Astrocyte (in vitro differentiated cells and primary cell): ENCODE results near the gene AMOTL1. TPM values are rescaled to one million over a fixed set of nuclear protein-coding genes. Genes with fewer than 3 reads are reported as not detected.

Source experiments
- DNase-seq: peaks from one replicate; pipeline ENCODE4 v3.0.0-alpha.2; 2010; ENCODE audit warnings: low read depth
- FAIRE-seq: peaks from 2 replicates; lab custom pipeline; 2011; peaks lifted over from hg19 to GRCh38; lab: Jason Lieb, UNC
- H2AFZ ChIP-seq: 2 replicates; pipeline ENCODE4 v1.6.0; 2012; ENCODE audit warnings: low read depth, low read length, inconsistent platforms
- H3K27ac ChIP-seq: 2 replicates; pipeline ENCODE4 v1.5.1; 2011; ENCODE audit warnings: low read depth, low read length, inconsistent platforms
- H3K27me3 ChIP-seq: 2 replicates; pipeline ENCODE4 v1.6.0; 2011; ENCODE audit warnings: low read length, inconsistent platforms; ENCODE audit not compliant: insufficient read depth
- H3K36me3 ChIP-seq: 2 replicates; pipeline ENCODE4 v1.5.1; 2011; ENCODE audit warnings: low read length, inconsistent platforms; ENCODE audit not compliant: insufficient read depth
- H3K4me1 ChIP-seq: 2 replicates; pipeline ENCODE4 v1.5.1; 2011; ENCODE audit warnings: low read length, inconsistent platforms; ENCODE audit not compliant: insufficient read depth
- H3K4me2 ChIP-seq: 2 replicates; pipeline ENCODE4 v1.6.0; 2012; ENCODE audit warnings: low read length, inconsistent platforms
- H3K4me3 ChIP-seq: 2 replicates; pipeline ENCODE4 v1.5.1; 2011; ENCODE audit warnings: low read depth, mild to moderate bottlenecking, low read length, inconsistent platforms; ENCODE audit not compliant: insufficient read depth
- H3K79me2 ChIP-seq: 2 replicates; pipeline ENCODE4 v1.6.0; 2012; ENCODE audit warnings: mild to moderate bottlenecking, low read length, inconsistent platforms; ENCODE audit not compliant: insufficient read depth
- H3K9ac ChIP-seq: 2 replicates; pipeline ENCODE4 v1.6.0; 2012; ENCODE audit warnings: mild to moderate bottlenecking, low read length, inconsistent platforms
- H3K9me3 ChIP-seq: 2 replicates; pipeline ENCODE4 v1.5.1; 2012; ENCODE audit warnings: low read depth, mild to moderate bottlenecking, low read length, inconsistent platforms; ENCODE audit not compliant: insufficient read depth
- H4K20me1 ChIP-seq: 2 replicates; pipeline ENCODE4 v1.6.0; 2012; ENCODE audit warnings: low read length, inconsistent platforms; ENCODE audit not compliant: insufficient read depth
- H3K27ac Mint-ChIP-seq: one replicate; pipeline ENCODE4 v1.8.0; 2021; ENCODE audit warnings: mild to moderate bottlenecking, mixed read lengths; ENCODE audit not compliant: unreplicated experiment
- H3K27me3 Mint-ChIP-seq: one replicate; pipeline ENCODE4 v1.8.0; 2021; ENCODE audit warnings: low read depth, mixed read lengths; ENCODE audit not compliant: unreplicated experiment
- H3K36me3 Mint-ChIP-seq: one replicate; pipeline ENCODE4 v1.8.0; 2021; ENCODE audit warnings: low read depth, mixed read lengths; ENCODE audit not compliant: unreplicated experiment
- H3K4me1 Mint-ChIP-seq: one replicate; pipeline ENCODE4 v1.8.0; 2021; ENCODE audit warnings: low read depth, mixed read lengths; ENCODE audit not compliant: unreplicated experiment
- H3K4me3 Mint-ChIP-seq: one replicate; pipeline ENCODE4 v1.8.0; 2021; ENCODE audit warnings: mild to moderate bottlenecking, moderate library complexity, mixed read lengths; ENCODE audit not compliant: unreplicated experiment
- H3K9me3 Mint-ChIP-seq: one replicate; pipeline ENCODE4 v1.8.0; 2021; ENCODE audit warnings: mild to moderate bottlenecking, mixed read lengths; ENCODE audit not compliant: unreplicated experiment
- CTCF ChIP-seq: IDR thresholded peaks from 2 replicates; pipeline ENCODE4 v1.5.1; 2011; ENCODE audit warnings: low read depth, mild to moderate bottlenecking, inconsistent platforms, low read length, moderate library complexity; ENCODE audit not compliant: insufficient read depth
- EZH2 ChIP-seq: IDR thresholded peaks from 2 replicates; pipeline ENCODE4 v1.6.1; 2012; ENCODE audit warnings: mild to moderate bottlenecking, low read length, inconsistent platforms; ENCODE audit not compliant: insufficient read depth
- total RNA-seq: library from RNA; stranded (reverse); gene quantifications from 2 replicates; pipeline ENCODE4 v1.2.1, GENCODE V29; 2021

Gene AMOTL1
- total RNA-seq, 1 donor from 2014 or later: 47.8 TPM

DNA sequence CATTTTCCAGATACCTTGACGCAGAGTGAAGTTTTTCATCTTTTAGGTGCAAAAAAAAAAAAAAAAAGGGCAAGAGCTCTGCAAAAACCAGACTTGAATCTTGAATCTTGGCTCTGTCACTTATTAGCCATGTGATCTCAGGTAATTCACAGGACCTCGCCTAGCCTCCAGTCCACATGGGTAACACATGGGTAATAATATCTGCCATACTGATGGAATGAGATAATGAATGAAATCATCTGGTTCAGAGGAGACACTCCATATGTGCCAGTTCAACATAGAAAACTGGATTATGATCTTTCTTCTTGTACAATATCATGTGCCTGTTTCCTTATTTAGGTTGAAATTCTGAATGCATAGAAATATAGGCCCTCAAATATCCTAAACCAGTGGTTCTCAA lies 8.6 kb upstream of the AMOTL1 start:
- no peaks in the 10 kb centered on the region for H3K4me1 Mint-ChIP-seq
- H3K9me3 Mint-ChIP-seq: no peaks in the 10 kb centered on the region
- H3K4me3 Mint-ChIP-seq: no peak overlapping the region
- H3K9ac ChIP-seq: no peak overlapping the region
- DNase-seq: no peak
- no peak overlapping the region for H3K27ac Mint-ChIP-seq
- H3K27me3 ChIP-seq: no peaks in the 10 kb centered on the region
- no peaks in the 10 kb centered on the region for H3K79me2 ChIP-seq
- no peak overlapping the region for H3K4me2 ChIP-seq
- no peaks in the 10 kb centered on the region for H3K36me3 Mint-ChIP-seq
- H2AFZ ChIP-seq: no peak overlapping the region
- TF ChIP-seq EZH2: no peak
- no peak for TF ChIP-seq CTCF
- no peaks in the 10 kb centered on the region for H3K4me1 ChIP-seq
- H3K27ac ChIP-seq: no peak overlapping the region
- H3K27me3 Mint-ChIP-seq: peaks cover 2% of the 10 kb centered on the region
- H3K36me3 ChIP-seq: no peaks in the 10 kb centered on the region
- FAIRE-seq: no peak
- H3K4me3 ChIP-seq: no peak overlapping the region
- H4K20me1 ChIP-seq: no peaks in the 10 kb centered on the region
- H3K9me3 ChIP-seq: no peaks in the 10 kb centered on the region

DNA sequence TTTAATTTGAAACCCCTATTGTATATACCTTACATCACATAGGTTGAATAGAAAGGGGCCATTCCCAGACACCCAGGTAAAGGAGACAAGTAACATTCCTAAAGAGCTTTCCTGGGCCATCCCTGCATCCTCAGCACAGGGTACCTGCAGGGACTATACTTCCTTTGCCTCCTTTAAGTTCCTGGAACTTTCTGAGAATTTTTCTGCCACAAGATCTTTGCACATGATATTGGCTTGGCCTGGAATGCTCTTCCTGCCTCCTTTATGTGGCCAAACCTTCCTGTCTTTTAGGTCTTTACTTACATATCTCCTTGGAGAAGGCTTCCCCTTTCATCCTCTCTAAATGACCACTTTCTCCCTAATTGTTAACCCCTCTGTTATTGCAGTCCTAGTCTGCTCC lies 7.9 kb upstream of the AMOTL1 start:
- Histone ChIP-seq H3K9me3 (no peaks in the 10 kb centered on the region), H4K20me1 (no peaks in the 10 kb centered on the region), H3K4me3 (no peak overlapping the region), H3K4me1 (no peaks in the 10 kb centered on the region), H2AFZ (no peak overlapping the region), H3K4me2 (no peak overlapping the region), H3K36me3 (no peaks in the 10 kb centered on the region), H3K9ac (no peak overlapping the region), H3K27me3 (no peaks in the 10 kb centered on the region), H3K27ac (no peak overlapping the region), H3K79me2 (no peaks in the 10 kb centered on the region)
- DNase-seq: no peak
- H3K4me3 Mint-ChIP-seq: no peak overlapping the region
- H3K9me3 Mint-ChIP-seq: no peaks in the 10 kb centered on the region
- no peak overlapping the region for H3K27ac Mint-ChIP-seq
- no peaks in the 10 kb centered on the region for H3K4me1 Mint-ChIP-seq
- H3K27me3 Mint-ChIP-seq: peaks cover 3% of the 10 kb centered on the region
- no peaks in the 10 kb centered on the region for H3K36me3 Mint-ChIP-seq
- TF ChIP-seq CTCF (no peak), EZH2 (no peak)
- FAIRE-seq: no peak

- H3K36me3 ChIP-seq: no peaks in the 10 kb centered on the region
- DNase-seq (no peak), FAIRE-seq (no peak)
- Mint-ChIP-seq H3K27me3 (peaks cover 3% of the 10 kb centered on the region), H3K36me3 (no peaks in the 10 kb centered on the region), H3K9me3 (no peaks in the 10 kb centered on the region), H3K4me1 (no peaks in the 10 kb centered on the region), H3K4me3 (no peak overlapping the region), H3K27ac (no peak overlapping the region)
- H2AFZ ChIP-seq: no peak overlapping the region
- H3K9me3 ChIP-seq: no peaks in the 10 kb centered on the region
- H3K4me3 ChIP-seq: no peak overlapping the region
- TF ChIP-seq EZH2 (no peak), CTCF (peak; percentile 26)
- H3K27ac ChIP-seq: no peak overlapping the region
- H3K4me1 ChIP-seq: peaks cover 3% of the 10 kb centered on the region
- H3K4me2 ChIP-seq: no peak overlapping the region
- no peaks in the 10 kb centered on the region for H3K27me3 ChIP-seq
- H3K79me2 ChIP-seq: no peaks in the 10 kb centered on the region
- H3K9ac ChIP-seq: no peak overlapping the region
- no peaks in the 10 kb centered on the region for H4K20me1 ChIP-seq
Measured at GRCh38 chr11:94762208-94762607, 5.9 kb upstream of the AMOTL1 start.
